LNCaP clone FGC (cell line): ENCODE results near the gene SOX12.
A peak's percentile ranks its signal among the peaks of the same experiment; 100 is the strongest.

Source experiments
- DNase-seq: peaks from one replicate; pipeline ENCODE4 v3.0.0-alpha.2; 2011; ENCODE audit warnings: low read depth
- H3K4me3 ChIP-seq: 2 replicates; pipeline ENCODE4 v1.5.1; 2011; ENCODE audit warnings: mild to moderate bottlenecking, low read depth, low read length, control low read depth
- TF ChIP-seq, protein P1 (sequence below): IDR thresholded peaks from 2 replicates; pipeline ENCODE4 v1.5.1; 2012; ENCODE audit warnings: mild to moderate bottlenecking; ENCODE audit not compliant: control insufficient read depth, insufficient read depth; ENCODE audit errors: extremely low read depth

SOX12 gene

DNA sequence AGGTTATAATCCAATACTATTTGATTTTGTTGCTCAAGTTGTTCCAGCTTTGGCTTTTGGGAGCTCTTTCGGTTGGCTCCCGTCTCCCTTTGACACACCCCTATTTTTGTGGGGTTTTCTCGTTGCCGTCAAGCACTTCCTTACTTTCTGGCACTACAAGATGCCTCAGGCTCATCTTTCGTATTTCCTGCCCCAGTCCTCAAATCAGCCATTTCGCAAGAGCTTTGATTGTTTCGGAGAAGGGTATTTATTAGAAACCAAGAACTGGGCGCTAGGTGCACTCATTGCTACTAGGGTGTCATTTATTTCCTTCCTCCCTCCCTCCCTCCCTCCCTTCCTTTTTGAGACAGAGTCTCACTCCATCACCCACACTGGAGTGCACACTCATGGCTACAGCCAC, 13.3 kb upstream of the SOX12 start:
- H3K4me3 ChIP-seq: no peak overlapping the region
- TF ChIP-seq, protein P1, sequence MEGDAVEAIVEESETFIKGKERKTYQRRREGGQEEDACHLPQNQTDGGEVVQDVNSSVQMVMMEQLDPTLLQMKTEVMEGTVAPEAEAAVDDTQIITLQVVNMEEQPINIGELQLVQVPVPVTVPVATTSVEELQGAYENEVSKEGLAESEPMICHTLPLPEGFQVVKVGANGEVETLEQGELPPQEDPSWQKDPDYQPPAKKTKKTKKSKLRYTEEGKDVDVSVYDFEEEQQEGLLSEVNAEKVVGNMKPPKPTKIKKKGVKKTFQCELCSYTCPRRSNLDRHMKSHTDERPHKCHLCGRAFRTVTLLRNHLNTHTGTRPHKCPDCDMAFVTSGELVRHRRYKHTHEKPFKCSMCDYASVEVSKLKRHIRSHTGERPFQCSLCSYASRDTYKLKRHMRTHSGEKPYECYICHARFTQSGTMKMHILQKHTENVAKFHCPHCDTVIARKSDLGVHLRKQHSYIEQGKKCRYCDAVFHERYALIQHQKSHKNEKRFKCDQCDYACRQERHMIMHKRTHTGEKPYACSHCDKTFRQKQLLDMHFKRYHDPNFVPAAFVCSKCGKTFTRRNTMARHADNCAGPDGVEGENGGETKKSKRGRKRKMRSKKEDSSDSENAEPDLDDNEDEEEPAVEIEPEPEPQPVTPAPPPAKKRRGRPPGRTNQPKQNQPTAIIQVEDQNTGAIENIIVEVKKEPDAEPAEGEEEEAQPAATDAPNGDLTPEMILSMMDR: no peak
- DNase-seq: no peak

DNA sequence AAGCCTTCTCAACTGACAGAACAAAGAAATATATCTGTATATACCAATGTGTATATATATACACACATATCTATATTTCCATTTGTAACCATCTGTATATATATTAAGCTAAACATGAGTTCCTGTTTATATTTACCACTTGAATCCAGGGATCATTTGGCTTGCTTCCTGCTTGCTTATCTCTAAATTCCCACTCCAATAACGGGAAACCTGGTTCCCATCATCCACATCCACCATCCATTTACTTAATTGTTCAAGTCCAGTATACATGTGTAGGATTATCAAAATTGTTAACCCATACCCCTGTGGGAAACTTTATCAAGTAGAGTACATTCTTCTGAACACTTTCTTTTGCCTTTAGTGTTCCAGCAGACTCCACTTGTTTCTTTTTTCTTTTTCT, 12.5 kb upstream of the SOX12 start:
- no peak for DNase-seq
- H3K4me3 ChIP-seq: no peak overlapping the region
- TF ChIP-seq, protein P1: no peak

DNA sequence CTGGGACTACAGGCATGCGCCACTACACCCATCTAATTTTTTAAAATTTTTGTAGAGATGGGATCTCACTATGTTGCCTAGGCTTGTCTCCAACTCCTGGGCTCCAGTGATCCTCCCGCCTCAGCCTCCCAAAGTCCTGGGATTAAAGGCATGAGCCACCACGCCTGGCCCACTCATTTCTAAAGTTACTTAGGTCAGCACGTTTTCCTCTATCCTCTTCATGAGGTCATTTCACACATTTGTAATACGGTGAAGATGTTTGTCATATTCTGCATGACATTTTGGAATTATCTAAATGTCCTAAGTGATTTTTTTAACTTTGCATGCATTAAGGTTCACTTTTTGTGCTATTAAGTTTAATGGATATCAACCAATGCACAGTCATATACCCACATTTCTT, 11.9 kb upstream of the SOX12 start:
- TF ChIP-seq, protein P1: no peak
- no peak overlapping the region for H3K4me3 ChIP-seq
- DNase-seq: no peak

DNA sequence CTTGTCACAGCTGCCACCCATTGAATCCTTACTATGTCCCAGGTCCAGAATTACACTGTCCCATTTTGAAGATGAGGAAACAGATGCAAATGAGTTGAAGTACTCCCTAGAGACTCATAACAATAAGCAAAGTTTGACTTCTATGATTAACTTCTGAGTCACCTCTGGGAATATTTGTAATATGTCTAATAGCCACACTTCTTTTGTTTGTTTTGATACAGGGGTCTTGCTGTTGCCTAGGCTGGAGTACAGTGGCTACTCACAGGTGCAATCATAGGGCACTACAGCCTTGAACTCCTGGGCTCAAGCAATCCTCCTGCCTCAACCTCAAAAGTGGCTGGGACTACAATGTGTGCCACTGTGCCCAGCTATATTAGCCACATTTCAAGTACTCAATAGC, 11.4 kb upstream of the SOX12 start:
- DNase-seq: no peak
- no peak overlapping the region for H3K4me3 ChIP-seq
- TF ChIP-seq, protein P1: no peak

DNA sequence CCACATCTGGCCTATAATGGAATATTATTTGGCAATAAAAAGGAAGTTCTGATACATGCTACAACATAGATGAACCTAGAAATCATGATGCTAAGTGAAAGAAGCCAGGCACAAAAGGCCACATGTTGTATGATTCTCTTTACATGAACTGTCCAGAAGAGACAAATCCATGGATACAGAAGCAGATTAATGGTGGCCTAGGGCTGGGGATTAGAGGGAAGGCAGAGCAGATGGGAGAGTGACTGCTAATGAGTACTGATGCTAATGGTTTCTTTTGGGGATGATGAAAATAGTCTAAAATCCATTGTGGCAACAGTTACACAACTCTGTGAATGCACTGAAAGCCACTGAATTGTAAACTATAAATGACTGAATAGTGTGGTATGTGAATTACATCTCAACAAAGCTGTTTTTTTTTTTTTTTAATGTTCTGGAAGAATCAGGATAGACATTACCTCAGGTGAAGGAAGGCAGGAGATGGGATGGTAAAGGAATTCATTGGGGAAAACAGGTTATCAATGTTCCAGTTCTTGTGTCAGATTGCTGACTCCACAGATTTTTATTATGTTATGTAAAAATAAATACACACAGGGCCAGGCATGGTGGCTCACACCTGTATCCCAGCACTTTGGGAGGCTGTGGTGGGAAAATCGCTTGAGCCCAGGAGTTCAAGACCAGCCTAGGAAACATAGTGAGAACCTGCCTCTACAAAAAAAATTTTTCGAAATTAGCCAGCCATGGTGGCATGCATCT, 8.9 kb upstream of the SOX12 start:
- no peak for DNase-seq
- H3K4me3 ChIP-seq: no peak overlapping the region
- TF ChIP-seq, protein P1: no peak

DNA sequence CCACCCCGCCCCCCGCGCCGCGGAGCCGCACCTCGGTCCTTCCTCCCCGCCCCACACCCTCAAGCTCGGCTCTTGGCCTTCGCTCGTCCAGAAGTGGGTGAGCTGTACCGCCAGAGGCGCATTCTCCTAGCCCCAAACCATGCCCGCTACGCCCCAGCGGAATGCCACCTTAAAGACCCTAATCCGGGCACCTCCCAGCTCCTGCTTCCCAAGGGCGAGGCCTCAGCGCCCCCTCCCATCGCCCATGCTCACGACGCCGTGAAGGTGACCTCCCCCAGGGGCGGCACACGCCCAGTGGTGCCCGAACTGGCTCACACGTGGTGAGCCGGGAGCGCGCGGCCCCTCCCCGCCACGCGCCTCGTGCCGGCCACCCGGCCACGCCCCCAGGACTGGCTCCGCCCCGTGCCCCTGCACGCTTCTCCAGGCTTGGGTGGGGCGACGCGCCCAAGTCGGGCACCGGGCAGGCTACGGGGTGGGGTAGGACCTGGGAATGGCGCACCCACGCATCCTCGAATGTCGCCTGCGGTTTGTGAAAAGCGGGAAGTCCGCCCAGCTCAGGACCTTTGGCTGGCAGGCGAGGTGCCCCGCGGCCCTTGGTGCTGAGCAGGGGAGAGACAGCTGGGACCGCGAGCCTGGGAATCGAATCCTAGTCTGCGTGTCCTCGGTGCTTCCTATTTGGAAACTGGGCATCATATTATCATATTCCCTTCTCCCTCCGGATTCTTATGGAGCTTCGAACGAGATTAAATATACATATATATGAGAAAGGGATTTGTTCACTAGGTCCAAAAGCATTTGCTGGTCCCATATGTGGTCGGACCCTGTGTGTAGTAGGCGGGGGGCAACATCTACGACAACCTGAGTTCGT, 941 bp upstream of the SOX12 start:
- no peak for DNase-seq
- TF ChIP-seq, protein P1: no peak
- peak overlapping the region; percentile 78 for H3K4me3 ChIP-seq
